IPS-15b (cell line): ENCODE measurements around the gene ITGA7.

Experiments used
- H3K27me3 ChIP-seq: one replicate; pipeline ENCODE4 v1.6.1; 2013; ENCODE audit warnings: low read length; ENCODE audit not compliant: control insufficient read depth, insufficient read depth
- H3K36me3 ChIP-seq: one replicate; pipeline ENCODE4 v1.6.1; 2013; ENCODE audit warnings: low read length; ENCODE audit not compliant: control insufficient read depth, insufficient read depth
- H3K4me1 ChIP-seq: one replicate; pipeline ENCODE4 v1.6.1; 2013; ENCODE audit warnings: mild to moderate bottlenecking, low read length; ENCODE audit not compliant: control insufficient read depth, insufficient read depth
- H3K4me3 ChIP-seq: one replicate; pipeline ENCODE4 v1.5.1; 2013; ENCODE audit warnings: low read depth, low read length
- H3K9ac ChIP-seq: one replicate; pipeline ENCODE4 v1.6.1; 2013; ENCODE audit warnings: low read depth, mild to moderate bottlenecking, low read length
- H3K9me3 ChIP-seq: one replicate; pipeline ENCODE4 v1.6.1; 2013; ENCODE audit warnings: mild to moderate bottlenecking, low read length; ENCODE audit not compliant: control insufficient read depth, insufficient read depth

ITGA7 gene

DNA sequence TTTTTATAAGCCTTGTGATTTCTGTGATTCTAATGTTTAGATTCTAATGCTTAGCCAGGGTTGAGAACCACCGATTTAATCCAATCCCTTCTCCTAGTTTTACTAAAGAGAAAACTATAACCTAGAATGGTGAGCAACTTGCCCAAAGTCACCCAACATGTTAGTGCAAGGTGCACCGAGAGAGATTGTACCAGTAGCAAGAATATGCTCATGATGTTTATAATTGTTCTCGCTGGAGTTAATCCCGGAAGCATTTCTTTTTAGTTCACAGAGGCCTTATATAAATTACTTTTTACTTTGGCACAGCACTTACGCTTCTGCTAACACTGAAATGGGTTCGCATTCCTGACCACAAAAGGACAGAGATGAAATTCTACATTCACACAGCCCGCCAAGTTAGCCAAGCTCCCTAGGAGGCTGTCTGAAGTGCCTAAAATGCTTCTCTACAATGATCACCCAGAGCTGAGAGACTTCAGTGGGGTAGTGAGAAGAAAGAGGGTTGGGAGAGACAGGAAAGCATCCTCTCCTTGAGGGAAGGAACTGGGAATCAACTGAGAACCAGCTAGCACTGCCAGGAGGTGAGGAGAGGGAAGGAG is 7.6 kb upstream of the ITGA7 start:
- Histone ChIP-seq H3K9me3 (no peaks in the 10 kb centered on the region), H3K9ac (peak overlapping the region; percentile 37), H3K4me3 (peak overlapping the region; percentile 90), H3K27me3 (peaks cover 7% of the 10 kb centered on the region), H3K36me3 (no peaks in the 10 kb centered on the region), H3K4me1 (peaks cover 17% of the 10 kb centered on the region)

DNA sequence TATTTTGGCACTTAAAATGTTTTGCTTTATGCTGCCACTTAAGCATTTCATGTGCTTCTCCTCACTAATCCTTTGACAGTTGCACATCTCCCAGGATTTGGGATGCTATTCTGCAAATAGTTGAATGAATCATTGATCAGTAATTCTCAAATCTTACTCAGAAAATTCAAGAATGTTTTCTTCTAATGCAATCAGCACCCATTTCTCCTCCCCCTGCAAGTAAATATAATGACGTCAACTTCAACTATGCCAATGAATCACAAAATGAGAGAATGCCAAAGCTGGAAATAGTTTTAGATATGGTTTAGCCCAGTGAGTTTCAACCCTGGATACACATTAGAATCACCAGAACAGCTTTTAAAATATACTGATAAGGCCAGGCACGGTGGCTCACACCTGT is 6.0 kb upstream of the ITGA7 start:
- Histone ChIP-seq H3K27me3 (peaks cover 7% of the 10 kb centered on the region), H3K9me3 (no peaks in the 10 kb centered on the region), H3K4me1 (peaks cover 20% of the 10 kb centered on the region), H3K9ac (no peak overlapping the region), H3K36me3 (no peaks in the 10 kb centered on the region), H3K4me3 (no peak overlapping the region)

DNA sequence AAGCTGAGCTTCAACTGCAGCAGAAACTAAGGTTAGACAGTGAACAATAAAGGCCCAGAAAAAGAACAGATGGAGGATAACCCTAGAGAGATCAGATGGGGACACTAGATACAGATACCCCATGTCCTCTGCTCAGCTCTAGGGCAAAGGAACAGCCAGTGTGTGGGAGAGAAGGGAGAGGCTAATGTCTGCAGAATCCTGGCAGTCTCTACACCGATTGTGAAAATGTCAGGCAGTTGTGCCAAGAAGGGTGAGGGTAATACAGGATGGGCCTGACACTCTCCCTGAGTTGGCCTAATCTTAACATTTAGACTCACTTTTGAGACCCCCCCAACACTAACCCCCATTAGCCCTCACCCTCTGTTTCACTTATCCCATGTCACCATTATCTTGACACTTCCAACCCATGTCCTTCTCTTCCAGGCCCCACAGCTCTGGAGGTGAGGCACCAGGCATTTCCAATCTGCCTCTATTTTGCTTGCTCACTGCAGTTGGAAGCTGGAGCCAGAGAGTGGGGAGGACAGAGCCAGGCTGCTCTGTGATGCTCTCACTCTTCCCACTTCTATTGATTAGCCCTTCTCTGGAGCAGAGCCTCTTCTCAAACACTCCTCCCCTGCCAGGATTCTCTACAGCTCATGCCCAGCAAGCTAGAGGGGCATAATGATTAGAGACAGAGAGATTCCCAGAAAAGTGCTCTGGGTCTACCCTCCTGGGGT is 5.2 kb upstream of the ITGA7 start:
- H3K4me1 ChIP-seq: peaks cover 18% of the 10 kb centered on the region
- no peaks in the 10 kb centered on the region for H3K36me3 ChIP-seq
- H3K4me3 ChIP-seq: no peak overlapping the region
- peaks cover 7% of the 10 kb centered on the region for H3K27me3 ChIP-seq
- no peak overlapping the region for H3K9ac ChIP-seq
- no peaks in the 10 kb centered on the region for H3K9me3 ChIP-seq

DNA sequence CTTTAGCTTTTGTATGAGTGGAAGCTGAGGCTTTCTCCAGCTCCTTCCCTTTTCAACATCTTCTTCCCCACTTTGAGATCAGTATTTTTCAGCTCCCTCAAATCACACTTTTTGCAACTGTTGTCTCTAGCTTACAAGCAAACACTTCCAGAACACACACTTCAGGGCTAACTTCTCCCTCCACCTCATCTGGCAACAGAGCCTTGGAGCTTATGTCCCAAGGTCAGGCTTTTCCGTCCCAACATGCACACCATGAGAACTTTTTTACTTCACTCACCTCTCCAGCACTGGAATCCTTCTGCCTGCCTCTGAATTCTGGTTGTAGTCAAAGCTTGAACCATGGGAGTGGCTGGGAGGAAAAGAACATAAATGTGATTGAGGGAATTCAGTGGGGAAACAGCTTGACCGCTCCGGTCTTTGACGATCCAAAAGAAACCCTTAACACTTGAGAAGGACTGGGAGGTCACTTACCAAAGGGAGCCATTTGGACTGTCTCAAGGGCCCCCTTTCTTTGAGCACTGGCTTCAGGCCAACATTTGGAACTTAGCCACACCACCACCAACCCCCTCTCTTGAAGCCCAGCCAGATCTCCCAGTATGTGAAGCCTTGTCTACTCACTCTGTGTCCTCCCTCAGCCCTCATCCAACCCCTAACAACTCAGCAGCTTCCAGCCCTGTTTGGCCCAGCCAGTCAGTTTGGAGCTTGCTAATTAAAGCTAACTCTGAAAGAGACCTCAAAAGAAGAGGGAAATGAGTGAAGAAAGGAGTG is 4.3 kb upstream of the ITGA7 start:
- Histone ChIP-seq H3K9me3 (no peaks in the 10 kb centered on the region), H3K27me3 (peaks cover 9% of the 10 kb centered on the region), H3K9ac (no peak overlapping the region), H3K4me3 (no peak overlapping the region), H3K36me3 (no peaks in the 10 kb centered on the region), H3K4me1 (peaks cover 10% of the 10 kb centered on the region)

DNA sequence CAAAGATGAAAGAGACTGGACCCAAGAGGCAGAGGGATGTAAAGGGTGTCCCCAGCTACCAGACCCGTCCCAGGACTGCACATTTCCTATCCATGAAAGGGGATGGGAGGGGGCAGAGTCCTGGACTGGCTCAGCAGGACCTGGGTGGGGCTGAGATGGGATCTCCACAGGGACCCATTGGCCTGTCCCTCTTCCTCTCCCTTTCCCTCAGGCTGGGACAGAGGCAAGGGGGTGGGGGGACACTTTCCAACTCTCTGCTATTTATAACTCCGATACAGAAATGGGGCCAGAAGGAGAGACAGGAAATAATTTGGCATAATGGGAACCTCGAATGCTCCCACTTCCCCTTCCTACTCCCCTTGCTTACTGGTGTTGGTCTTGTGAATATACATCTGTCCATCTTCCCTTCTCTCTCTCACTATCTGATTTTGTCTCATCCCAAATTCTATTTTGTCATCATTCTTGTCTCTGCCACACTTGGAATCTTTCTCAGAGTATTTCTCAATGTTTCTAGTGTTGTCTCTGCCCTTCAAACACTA is 1.1 kb upstream of the ITGA7 start:
- H3K9ac ChIP-seq: no peak overlapping the region

DNA sequence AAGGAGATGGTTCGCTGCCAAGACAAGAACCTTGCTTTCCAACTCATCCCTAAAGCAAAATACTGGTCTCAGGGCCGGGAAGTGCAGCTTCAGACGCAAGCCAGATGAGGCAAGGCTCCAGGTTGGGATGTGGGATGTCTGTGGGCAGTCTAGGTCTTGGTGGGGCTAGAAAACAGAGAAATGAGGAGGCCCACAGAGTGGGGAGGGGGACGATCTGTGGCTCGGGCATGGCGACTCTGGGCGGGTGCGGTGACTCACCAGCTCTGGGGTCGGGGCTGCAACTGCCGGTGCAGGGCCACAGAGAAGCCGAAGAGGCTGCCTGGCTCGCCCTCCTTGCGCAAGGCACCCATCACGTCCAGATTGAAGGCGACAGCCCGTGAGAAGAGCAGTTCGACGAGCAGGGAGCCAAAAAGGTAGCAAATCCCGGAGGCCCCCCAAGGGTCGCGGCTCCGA is 459 bp downstream of the ITGA7 start:
- peak overlapping the region; percentile 73 for H3K9ac ChIP-seq
- H3K4me3 ChIP-seq: peak overlapping the region; percentile 95
- peaks cover 17% of the 10 kb centered on the region for H3K4me1 ChIP-seq
- no peaks in the 10 kb centered on the region for H3K9me3 ChIP-seq
- no peaks in the 10 kb centered on the region for H3K36me3 ChIP-seq
- peaks cover 11% of the 10 kb centered on the region for H3K27me3 ChIP-seq

More for the DNA sequence above, 1.1 kb upstream of the ITGA7 start:
- Histone ChIP-seq H3K36me3 (no peaks in the 10 kb centered on the region), H3K9me3 (no peaks in the 10 kb centered on the region), H3K27me3 (peaks cover 12% of the 10 kb centered on the region), H3K4me1 (peaks cover 17% of the 10 kb centered on the region), H3K4me3 (peak overlapping the region; percentile 96)

DNA sequence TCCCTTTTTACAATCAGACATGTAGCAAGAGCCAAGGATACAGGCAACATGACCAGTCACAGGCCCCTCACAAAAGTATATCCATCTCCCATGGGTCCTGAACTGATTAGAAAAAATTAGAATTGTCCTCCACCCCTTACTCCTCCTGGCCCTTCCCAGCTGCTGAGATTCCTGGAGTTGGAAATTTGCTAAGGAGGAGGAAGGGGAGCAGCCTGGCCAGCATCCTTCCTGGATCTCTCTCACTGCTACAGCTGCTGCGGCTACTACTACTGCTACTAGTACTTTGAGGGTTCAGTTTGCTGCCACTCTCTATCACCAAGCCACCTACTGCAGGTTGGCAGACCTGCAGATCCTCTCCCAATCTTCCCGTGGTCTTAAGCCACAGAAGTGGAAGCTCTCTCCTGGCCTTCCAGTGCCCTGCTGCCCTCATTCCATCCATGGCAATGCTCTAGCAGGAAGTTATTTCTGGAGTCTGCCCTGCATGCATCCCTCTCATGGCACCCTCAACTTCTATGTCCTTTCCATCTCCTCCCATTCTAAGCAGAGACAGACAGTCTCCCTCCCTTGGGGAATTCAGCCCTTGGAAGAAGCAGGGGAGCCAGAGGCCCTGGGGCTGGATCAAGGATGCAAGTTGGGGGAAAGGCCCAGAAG is 1.0 kb downstream of the ITGA7 start:
- Histone ChIP-seq H3K9me3 (no peaks in the 10 kb centered on the region), H3K4me3 (peak overlapping the region; percentile 95), H3K4me1 (peaks cover 17% of the 10 kb centered on the region), H3K9ac (peak overlapping the region; percentile 73), H3K27me3 (peaks cover 5% of the 10 kb centered on the region), H3K36me3 (no peaks in the 10 kb centered on the region)

DNA sequence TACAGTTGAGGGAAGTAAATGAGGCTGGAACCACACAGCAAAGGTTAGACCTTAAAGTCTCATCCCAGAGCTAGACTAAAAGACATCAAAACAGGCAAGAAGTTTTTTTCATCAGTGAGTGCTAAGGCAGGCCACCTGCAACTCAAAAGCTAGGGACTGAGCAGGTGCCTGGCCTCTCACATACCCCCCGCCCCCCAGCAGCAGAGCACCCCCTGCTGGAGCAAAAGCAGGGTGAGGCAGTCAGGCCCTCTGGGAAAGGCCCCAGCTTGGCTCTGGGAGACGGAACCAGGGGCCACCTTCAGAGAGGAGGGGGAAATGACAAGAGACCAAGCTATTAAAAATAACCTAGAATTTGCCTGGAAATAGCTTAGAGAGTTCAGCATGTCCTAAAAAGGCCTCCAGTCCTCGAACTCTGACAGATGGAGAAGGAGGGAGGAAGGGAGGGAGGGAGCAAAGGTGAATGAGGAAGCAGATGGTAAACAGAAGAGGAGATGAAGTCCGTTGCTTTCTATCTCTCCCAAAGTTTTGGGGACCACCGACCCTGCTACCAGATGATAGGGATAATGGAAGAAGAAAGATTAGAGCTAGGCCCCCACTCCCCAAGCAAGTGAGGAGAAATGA is 1.8 kb downstream of the ITGA7 start:
- H3K27me3 ChIP-seq: peaks cover 5% of the 10 kb centered on the region
- H3K4me3 ChIP-seq: peak overlapping the region; percentile 95
- peaks cover 17% of the 10 kb centered on the region for H3K4me1 ChIP-seq

DNA sequence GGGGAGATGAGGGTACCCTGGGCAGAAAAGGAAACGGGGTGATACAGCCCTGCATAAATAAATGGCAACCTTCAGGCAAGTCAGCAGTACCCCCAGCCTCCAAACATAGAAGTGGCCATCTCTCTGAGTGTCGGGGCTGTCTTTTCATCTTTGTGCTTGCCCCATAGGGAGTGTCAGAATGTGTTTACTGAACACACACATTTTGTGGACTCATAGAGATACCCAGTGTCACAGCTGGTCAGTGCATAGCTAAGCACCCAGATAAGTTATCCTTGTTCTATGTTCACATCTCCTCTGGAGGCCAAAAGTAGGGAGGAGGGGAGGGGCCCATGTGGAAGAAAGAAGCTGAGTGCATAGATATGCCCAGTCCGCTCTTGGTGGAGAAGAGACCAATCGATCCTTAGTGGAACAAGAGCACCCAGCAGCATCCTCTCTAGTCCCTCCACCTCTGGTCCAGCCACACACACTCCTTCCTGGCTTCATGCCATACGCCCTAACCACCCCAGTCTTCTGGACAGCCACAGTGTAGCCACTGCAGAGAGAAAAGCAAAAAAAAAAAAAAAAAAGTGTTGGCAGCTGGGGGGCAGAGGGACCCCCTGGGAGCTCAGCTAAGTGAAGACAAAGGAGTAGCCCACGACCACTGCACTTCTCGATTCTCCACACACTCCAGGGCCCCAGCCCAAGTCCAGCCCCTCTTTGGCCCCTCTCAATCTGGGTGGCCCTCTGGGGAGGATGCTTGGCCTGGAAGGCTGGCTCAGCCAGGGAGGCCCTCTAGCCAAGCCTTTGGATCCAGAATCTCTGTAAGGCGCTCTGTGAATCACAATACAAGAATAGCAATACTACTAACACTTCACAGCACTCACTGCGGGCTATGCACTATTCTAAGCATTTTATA is 2.6 kb downstream of the ITGA7 start:
- H3K4me3 ChIP-seq: no peak overlapping the region

More for the DNA sequence above, 1.8 kb downstream of the ITGA7 start:
- Histone ChIP-seq H3K9me3 (no peaks in the 10 kb centered on the region), H3K36me3 (no peaks in the 10 kb centered on the region), H3K9ac (no peak overlapping the region)

DNA sequence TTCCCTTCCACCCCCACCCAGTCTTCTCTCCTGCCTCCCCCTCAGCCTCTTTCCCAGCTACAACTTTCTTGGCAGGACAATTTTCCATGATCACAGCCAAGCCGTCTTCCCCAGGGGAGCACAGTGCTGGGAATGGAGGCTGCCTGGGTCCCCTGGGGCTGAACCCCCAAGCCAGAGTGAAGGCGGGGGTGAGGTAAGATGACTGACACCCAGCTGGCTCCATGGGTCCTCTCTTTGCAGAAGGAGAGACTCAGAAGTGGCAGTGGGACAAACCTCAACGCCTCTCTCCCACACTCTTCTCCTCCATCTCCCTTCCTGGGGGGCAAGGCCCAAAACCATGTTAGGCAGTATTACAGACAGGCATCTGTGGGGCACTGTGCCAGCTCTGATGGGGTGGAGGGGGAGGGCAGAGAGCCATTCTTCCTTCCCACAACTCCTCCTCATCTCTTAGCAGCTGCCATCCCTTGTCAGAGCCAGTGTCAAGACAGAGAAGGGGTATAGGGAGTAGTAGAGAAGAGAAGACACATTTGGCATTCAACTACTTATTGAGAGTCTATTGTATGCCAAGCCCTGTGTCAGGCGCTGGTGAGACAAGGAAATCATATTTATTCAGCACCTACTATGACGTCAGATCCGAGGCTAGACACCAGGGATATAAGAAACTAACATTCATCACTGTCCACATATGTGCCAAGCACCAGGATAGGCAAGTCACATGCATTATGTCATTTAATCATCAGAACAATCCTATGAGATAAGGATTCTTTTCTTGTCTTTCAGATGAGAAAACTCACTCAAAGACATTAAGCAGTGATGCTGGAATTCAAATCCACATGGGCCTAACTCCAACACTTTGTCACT is 3.6 kb downstream of the ITGA7 start:
- Histone ChIP-seq H3K27me3 (peaks cover 5% of the 10 kb centered on the region), H3K36me3 (peaks cover 2% of the 10 kb centered on the region), H3K4me3 (no peak overlapping the region), H3K9ac (no peak overlapping the region), H3K4me1 (peaks cover 14% of the 10 kb centered on the region), H3K9me3 (no peaks in the 10 kb centered on the region)

More for the DNA sequence above, 2.6 kb downstream of the ITGA7 start:
- H3K36me3 ChIP-seq: peaks cover 2% of the 10 kb centered on the region
- peaks cover 5% of the 10 kb centered on the region for H3K27me3 ChIP-seq
- no peak overlapping the region for H3K9ac ChIP-seq
- H3K4me1 ChIP-seq: peaks cover 17% of the 10 kb centered on the region
- no peaks in the 10 kb centered on the region for H3K9me3 ChIP-seq
